GM19468 (cell line): Measurements from ENCODE around the gene TLE4.
A peak's percentile ranks its signal among the peaks of the same experiment; 100 is the strongest.
"Not testable (repeated sequence)": the region's sequence is repeated elsewhere in the genome, so short reads cannot be mapped to it uniquely, and the experiment has no call there.

Experiments used
- ATAC-seq: cut with Tn5 transposase; IDR thresholded peaks from one replicate; pipeline ENCODE4 v1.9.1; 2021; ENCODE audit warnings: mild to moderate bottlenecking, moderate library complexity, moderate number of reproducible peaks; ENCODE audit not compliant: unreplicated experiment; ENCODE audit errors: extremely low read depth

Gene TLE4

DNA sequence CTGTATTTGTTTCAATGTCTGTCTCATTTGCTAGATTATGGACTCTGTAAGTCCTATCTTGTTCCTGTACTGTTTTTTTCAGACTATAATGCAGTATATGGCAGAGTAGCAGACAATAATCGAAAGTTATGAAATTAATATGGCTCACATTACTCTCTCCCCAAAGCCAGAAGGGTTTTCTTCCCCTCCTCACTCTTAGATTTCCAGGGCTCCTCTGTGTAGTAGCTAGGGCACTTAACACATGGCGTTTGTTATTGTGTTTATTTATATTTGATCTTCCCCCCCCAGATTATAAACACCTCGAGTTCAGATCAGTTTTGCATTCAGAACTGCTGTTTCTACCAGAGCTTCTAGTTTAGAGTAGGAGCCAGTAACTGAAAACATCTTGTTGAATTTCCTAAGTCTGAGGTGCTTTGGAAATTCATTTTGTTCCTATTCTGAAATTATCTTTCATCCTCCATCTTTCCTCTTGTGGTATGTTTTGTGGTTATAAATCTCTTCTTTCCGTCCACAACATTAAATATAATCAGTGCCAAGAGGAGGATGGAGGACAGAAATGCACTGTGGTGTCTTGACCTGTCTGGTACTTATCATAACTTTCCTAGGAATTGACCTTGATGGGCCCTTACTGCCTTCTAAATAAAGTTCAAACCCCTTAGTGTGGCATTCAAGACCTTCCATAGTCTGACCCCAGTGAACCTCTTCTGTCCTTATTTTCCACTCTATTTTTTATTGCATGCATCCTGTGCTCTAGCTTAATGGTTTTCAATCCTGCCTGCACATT, 27.0 kb downstream of the TLE4 start:
- ATAC-seq, result no peak

DNA sequence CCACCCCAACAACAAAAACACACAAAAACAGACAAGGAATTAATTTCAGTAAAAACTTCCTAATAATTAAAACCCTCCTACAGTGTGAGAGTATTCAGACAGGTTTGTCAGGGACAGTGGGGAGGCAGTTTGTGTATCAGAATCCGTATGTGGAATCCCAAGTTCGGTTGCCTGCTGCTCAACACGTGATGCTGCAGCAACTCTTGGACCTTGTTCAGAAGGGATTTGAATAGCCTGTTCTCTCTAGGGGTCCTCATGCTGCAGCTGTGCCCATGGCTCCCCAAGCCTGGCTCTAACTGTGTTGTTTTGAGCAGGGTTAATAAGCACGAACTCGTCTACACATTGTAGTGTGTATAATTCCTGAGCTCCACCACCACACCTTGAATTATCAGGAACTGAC, 28.7 kb downstream of the TLE4 start:
- no peak for ATAC-seq

DNA sequence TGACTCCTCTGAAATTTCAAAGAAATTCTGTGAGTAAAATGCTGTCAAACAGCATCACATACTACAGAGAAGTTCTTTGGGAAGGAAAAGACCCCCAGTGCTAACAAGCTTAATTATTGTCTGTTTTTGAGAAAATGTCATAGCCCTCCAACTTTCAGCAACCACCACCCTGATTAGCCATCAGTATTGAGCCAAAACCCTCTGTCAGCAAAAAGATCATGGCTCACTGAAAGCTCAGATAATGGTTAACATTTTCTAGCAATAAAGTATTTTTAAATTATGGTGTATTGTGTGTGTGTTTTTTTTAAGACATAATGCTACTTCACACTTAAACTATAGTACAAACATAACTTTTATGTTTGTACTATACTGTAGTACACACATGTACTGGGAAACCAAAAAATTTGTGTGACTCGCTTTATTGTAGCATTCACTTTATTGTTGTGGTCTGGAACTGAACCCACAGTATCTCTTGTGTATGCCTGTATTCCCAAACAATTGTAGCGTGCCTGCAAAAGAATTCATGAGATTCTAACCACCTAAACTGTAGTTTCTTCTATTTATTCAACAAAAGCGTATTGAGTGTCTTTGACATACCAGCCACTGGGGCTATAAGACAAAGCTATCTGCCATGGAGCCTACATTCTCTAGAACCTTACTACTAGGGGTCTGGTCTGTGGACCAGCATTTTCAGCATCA, 31.6 kb downstream of the TLE4 start:
- no peak for ATAC-seq

DNA sequence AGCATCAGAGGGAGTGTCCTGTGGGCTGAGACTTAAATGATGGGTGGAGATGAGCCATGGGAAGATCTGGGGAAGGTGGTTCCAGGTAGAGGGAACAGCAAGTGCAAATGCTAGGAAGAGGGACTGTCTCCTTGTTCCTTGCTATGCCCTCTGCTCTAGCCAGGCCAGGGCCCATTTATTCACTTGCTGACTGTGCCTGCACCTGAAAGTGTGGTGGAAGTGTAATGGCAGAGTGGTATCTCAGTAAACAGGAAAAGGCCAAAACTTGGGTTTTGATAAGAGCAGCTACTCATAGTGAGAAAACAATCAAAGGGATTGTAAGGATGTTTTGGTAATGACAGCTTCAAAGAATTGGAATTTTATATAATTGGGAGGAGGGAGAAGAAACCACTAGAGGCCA, 32.4 kb downstream of the TLE4 start:
- no peak for ATAC-seq

DNA sequence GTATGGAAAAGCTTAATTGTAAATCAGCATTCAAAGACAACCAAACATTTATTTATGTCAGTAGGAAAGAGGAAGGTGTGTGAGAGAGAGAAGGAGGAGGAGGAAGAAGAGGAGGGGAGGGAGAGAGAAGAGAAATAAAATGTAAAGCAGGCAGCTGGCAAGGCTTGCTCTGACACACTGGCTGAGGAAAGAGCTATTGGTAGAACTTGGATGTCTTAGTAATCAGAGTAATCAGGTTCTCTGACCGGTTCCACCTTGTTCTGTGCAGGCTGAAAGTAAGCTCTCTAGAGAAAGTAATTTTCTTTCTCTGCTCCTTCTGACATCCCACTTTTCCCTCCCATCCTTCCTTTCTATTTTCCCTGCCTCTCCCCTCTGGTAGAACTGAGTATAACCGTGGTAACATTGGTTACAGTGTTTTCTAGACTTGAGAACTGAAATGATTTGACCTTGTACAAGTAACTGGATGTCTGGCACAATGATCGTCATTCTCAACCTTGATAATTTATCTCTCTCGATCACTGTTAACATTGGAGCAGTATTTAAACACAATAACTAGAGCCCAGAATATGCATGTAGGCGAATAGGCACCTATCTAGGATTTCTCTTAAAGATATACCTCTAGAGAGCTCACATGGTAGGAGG, 33.3 kb downstream of the TLE4 start:
- no peak for ATAC-seq

DNA sequence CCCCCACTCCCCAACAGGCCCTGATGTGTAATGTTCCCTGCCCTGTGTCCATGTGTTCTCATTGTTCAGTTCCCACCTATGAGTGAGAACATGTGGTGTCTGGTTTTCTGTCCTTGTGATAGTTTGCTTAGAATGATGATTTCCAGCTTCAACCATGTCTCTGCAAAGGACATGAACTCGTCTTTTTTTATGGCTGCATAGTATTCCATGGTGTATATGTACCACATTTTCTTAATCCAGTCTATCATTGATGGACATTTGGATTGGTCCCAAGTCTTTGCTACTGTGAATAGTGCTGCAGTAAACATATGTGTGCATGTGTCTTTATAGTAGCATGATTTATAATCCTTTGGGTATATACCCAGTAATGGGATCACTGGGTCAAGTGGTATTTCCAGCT, 34.8 kb downstream of the TLE4 start:
- ATAC-seq, result not testable (repeated sequence)

DNA sequence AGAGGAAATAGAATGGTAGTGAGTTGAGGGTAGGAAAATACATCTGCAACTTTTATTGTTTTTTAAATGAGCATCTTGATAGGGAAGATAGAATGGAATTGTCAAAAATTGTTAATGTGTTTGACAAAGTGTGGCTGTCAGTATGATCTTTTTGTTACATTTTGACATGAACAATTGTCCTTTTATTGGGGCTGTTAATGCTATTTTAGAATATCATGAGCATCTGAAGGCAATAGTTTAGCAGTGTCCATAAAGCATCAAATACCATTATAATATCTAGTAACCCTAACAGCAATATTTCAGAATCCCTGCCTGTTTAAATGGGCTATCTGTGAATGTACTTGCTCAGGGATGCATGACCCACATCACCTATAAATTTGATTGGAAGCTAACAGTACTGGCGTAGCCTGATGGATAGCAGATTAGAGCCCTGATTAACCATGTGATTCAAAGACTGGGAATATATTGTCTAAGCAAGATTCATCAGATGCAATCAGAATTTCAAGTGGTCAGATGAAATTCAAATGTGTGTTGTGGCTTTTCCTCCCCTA, 37.8 kb downstream of the TLE4 start:
- no peak for ATAC-seq

DNA sequence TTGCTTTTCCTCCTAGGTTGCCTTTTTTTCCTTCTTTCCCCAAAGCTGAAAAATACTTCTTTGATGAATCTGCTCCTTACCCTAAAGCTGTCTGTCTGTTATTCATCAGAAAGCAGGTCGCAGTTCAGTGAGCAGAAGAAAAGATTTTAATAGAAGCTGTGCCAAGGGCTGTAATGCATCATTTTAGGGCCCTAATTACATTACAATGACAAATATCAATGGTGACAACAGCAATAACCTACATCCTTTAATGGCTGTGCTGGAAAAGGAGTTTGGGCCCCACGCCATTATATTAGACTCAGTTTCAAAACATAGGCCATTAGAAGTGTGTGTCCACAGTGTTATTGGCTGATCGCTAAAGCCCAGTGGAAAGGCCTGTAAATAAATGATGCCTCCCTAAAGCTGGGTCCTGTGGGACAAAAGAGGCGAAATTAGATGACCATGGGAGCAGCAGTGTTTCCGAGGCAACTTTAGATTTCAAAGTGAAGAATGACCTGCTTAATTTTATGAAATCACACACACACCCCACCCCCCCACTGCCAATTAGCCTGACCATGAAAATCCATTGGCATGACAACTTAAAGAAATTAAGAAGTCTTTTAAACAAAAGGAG, 38.4 kb downstream of the TLE4 start:
- ATAC-seq, result no peak

DNA sequence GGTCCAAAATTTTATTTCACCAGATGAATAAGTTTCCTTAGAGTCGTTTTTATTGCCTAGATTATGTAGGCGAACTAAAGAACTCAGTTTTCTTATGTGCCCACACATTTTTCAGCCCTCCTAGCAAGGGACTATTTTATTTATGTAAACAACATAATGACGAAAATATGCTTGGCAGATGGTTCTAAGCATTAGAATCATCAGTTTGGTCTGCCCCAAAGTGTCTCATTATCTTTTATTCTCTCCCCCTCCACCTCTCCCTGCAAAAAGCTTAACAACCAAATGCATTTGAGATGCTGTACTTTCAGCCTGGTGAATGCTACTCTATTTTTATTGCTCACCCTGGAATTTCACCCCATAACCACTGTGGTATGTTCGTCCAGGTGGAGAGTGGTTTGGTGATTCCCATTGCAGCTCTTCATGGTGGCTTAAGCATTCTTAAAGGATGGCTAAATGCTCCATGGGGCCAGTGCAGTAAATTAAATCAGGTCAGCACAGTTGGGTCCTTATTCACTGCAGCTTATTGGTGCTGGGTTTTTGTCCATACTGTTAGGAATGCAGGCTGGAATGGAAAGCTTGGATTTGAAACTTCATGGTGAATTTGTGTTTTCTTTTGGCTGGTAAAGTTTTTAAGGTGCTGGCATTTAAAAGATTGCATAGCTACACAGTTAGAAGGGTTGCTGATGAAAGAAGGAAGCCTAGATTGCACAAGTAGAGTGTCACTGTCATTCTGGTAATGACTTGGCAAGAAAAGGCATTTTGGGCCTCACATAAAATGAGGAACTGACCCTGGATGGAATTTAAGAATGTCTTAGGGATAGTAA, 39.2 kb downstream of the TLE4 start:
- peak; percentile 50 for ATAC-seq

DNA sequence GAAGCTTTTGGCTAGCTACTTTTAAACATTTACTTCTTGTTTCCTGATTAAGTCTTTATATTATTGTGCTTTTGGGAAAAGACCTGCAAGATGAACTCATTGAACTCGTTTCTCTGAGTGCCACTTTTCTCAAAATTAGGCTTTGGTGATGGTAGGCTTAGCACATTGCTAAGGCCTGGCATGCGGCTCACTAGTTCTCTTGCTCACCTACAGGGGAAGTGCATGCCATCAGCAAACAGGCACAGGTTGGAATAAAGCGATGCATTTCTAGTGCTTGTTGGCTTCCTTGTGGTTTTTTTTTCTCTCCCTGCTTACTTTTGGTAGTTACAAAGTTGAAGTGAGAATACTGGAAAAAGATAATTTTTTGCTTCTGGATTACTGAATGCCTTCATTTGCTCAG, 41.4 kb downstream of the TLE4 start:
- no peak for ATAC-seq

DNA sequence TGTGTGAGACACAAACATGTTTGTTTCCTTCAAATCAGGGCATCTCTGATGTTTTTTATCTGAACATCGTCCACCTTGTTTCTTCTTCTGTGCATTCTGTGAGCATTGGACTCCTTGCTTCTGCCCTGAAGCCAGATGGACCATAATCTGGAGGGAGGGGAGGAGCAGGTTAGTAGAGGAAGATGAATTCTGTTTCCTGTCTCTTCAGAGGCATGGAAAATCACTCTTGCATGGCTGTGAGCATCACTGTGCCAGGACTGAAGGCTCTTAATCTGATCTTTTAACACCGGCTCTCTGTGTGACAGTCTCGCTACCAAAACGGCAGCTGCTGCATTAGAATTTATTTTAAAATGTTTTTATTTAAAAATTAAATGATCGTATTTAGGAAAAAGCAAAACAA, 43.3 kb downstream of the TLE4 start:
- ATAC-seq, result no peak

DNA sequence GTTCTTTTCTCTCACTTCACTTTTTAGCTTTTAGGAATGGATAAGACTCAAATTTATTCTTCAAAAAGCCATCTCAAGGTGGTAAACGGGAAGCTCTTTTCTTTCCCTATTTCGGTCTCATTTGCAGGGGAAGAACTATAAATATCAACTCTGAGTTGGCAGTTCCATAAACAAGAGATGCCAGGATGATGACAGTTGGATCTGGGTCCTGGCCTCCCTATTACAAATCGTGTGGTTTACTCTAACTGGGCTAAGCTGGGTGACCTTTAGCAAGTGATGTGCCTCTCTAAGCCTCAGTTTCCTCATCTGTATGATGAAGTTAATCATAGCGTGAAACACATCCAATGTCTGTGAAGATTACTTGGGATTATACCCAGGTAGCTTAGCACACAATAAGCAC, 44.2 kb downstream of the TLE4 start:
- no peak for ATAC-seq

DNA sequence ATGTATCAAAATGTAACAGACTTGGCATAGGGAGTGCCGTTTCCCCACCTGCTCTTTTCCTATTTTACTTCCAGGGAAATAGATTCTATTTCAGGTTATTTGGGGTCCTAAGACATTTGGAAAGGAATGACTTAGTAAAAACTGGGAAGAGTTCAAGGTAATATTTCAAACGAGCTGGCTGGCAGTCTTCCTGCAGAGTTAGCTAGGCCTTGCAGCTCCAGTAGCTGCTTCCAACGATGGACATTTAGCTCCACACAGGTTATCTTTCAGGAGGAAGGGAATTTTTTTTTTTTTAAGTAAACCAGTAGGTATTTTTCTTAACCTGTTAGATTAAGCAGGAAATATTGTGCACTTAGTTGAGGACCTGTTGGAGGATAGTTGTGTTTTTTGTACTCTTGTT, 45.2 kb downstream of the TLE4 start:
- no peak for ATAC-seq

DNA sequence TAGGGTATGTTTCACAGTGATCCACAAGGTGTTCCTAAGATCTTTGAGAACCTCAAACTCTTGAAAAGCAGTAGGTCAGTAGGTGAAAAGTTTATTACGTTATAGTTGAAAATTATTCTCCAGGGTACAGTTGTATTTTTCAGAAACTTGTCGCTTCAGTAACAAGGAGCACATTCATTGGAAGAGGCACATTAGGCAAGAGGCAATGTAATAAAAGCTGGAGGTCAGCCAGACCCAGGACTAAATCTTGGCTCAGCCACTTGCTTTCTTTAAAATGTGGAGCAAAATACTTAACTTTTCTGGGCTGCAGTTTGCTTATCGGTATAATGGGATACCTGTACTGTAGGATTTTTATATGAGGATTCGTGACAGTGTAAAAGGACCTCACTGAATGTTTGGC, 45.6 kb downstream of the TLE4 start:
- ATAC-seq, result no peak

DNA sequence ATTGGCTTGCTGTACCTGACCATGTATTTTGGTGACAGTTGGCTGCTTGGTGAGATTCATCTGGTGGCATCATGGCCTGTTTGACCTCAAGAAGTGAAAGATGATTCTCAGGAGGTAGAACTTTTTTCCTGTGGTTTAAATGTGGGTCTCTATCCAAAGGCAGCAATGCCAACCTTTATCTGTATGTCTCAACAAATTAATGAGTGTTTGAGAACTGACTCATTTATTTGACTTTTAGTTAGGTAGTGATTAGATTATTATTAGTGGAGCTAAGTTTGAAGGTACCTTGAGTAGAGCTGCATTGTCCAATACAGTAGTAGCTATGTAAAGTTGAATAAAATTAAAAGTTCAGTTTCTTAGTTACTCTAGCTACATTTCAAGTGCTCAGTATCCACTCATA, 48.2 kb downstream of the TLE4 start:
- no peak for ATAC-seq

DNA sequence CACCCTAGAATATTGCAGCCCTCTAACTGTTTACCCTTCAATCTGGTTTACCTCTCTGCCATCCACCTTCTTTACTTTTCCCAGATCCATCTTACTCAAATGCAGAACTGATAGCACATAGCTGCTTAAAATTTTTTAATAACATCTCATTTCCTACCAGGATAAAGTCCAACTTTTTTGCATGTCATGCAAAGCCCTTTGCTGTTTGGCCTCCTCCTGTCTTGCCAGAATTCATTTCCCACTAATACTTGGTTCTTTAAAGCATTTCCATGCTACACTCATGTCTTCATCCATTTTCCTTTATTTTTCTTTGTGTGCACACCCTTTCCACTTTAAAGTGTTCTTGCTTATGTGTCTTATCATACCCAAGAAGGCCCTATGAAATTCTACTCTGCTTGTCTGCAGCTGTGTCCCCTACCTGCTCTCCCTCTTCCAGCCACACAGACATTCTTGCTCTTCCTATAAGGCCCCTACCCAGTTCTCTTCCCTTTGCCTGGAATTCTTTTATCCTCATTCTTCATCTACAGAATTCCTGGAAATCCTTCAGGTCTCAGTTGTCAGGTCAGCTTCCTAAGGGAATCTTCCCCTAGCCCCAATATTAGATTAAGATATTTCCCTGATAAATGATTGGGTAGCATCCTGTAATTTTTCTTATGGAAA, 50.3 kb downstream of the TLE4 start:
- ATAC-seq, result no peak

DNA sequence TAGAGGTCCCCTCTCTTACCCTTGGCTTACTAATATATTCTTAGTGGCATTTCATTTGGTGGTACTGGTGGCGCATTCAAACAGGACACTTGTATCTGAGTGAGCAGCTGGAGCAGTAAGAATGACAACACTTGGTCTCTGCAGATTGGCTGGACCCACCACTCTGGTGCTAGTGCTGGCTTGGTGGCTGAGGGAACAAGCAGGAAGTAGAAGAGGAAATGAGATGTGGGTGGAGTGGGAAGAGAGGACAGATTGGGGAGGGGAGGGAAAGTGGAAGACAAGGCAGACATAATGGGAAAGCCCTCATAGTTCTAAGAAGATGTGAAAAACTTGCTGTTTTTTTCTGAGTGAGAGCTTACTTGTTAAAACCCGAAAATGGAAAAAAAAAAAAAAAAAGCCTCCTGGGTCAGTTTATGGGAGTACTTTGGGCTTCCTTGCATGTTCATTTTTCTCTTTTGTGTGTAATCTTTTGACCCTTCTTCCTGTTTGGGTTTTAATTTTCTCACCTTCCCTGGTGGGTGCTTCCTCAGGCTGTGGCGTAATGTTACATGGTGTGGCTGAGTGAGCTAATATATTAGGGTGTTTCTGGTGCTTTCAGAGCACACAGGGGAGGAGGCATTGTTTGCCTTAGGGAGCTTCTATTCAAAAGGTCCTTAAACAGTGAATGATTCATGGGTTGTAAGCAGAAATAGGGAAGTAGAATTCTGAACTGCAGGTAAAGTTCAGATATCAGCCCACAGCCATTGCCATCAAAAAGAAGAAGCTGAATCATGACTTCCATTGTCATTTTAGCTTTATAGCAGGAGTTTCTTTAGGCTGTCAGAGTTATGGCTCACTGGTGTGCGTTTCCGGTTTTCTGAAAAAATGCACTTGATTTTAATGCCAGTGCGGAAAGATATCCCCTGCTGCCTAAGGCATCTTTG, 52.3 kb downstream of the TLE4 start:
- ATAC-seq, result peak; percentile 96

DNA sequence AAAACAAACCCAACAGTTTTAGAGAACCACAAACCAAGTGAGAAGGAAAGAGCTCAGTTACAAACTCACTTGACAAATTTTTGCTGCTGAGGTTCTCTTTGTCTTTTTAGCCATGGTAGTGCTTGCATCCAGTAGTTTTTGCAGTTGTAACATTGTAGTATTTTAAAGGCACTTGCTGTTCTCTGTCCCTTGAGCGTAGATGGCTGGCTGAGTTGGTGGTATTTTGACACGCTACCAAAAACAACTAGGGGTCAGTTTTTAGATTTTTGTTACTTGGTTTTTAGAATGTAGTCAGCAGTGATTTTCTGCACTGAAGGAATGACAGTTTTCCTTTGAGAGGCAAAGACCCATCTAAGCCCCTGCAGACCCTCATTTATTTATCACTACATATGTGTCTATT, 58.0 kb downstream of the TLE4 start:
- ATAC-seq, result no peak
